H9 (cell line): ENCODE measurements around the gene FHOD3. TPM values are rescaled to one million over a fixed set of nuclear protein-coding genes. Genes with fewer than 3 reads are reported as not detected.

Experiments
- DNase-seq: peaks from one replicate; pipeline ENCODE4 v3.0.0-alpha.2; 2017
- H2AFZ ChIP-seq: one replicate; pipeline ENCODE4 v1.6.1; 2013; ENCODE audit warnings: mild to moderate bottlenecking, low read length, control low read depth, moderate library complexity
- H2AK5ac ChIP-seq: 2 replicates; pipeline ENCODE4 v1.6.1; 2013; ENCODE audit warnings: low read length, control low read depth, mixed read lengths; ENCODE audit not compliant: insufficient read length
- H2BK120ac ChIP-seq: one replicate; pipeline ENCODE4 v1.6.1; 2013; ENCODE audit warnings: low read depth, mild to moderate bottlenecking, low read length, control low read depth, inconsistent platforms; ENCODE audit not compliant: poor library complexity, severe bottlenecking
- H2BK12ac ChIP-seq: 2 replicates; pipeline ENCODE4 v1.6.1; 2013; ENCODE audit warnings: low read length, control low read depth, mixed read lengths, low read depth; ENCODE audit not compliant: insufficient read length
- H2BK15ac ChIP-seq: 2 replicates; pipeline ENCODE4 v1.6.1; 2013; ENCODE audit warnings: low read depth, low read length, control low read depth
- H2BK20ac ChIP-seq: one replicate; pipeline ENCODE4 v1.6.1; 2013; ENCODE audit warnings: low read depth, mild to moderate bottlenecking, low read length, control low read depth, inconsistent platforms; ENCODE audit not compliant: poor library complexity, severe bottlenecking
- H2BK5ac ChIP-seq: 2 replicates; pipeline ENCODE4 v1.6.1; 2013; ENCODE audit warnings: low read length, control low read depth, mixed read lengths; ENCODE audit not compliant: insufficient read length
- H3K14ac ChIP-seq: 2 replicates; pipeline ENCODE4 v1.6.1; 2013; ENCODE audit warnings: low read length, control low read depth; ENCODE audit not compliant: insufficient read depth
- H3K18ac ChIP-seq: 2 replicates; pipeline ENCODE4 v1.6.1; 2013; ENCODE audit warnings: low read depth, mild to moderate bottlenecking, mixed read lengths, low read length, control low read depth; ENCODE audit not compliant: insufficient read length
- H3K23ac ChIP-seq: 2 replicates; pipeline ENCODE4 v1.6.1; 2013; ENCODE audit warnings: low read length, control low read depth, mixed read lengths, low read depth; ENCODE audit not compliant: insufficient read length
- H3K23me2 ChIP-seq: 2 replicates; pipeline ENCODE4 v1.6.1; 2013; ENCODE audit warnings: low read depth, mild to moderate bottlenecking, mixed read lengths, low read length, control low read depth; ENCODE audit not compliant: insufficient read length, poor library complexity, severe bottlenecking
- H3K27ac ChIP-seq: 2 replicates; pipeline ENCODE4 v1.5.1; 2013; ENCODE audit warnings: low read length, control low read depth, mixed read lengths, low read depth; ENCODE audit not compliant: insufficient read length
- H3K27me3 ChIP-seq: 2 replicates; pipeline ENCODE4 v1.6.1; 2013; ENCODE audit warnings: low read length, control low read depth, inconsistent platforms; ENCODE audit not compliant: insufficient read depth
- H3K4ac ChIP-seq: 2 replicates; pipeline ENCODE4 v1.6.1; 2013; ENCODE audit warnings: low read depth, mild to moderate bottlenecking, control low read depth, inconsistent platforms, low read length, moderate library complexity
- H3K4me1 ChIP-seq: 2 replicates; pipeline ENCODE4 v1.6.1; 2013; ENCODE audit warnings: low read length, control low read depth, inconsistent platforms; ENCODE audit not compliant: insufficient read depth
- H3K4me2 ChIP-seq: 2 replicates; pipeline ENCODE4 v1.6.1; 2013; ENCODE audit warnings: low read length, control low read depth, mixed read lengths; ENCODE audit not compliant: insufficient read length, insufficient read depth
- H3K56ac ChIP-seq: 2 replicates; pipeline ENCODE4 v1.6.1; 2013; ENCODE audit warnings: low read depth, mild to moderate bottlenecking, mixed read lengths, low read length, control low read depth; ENCODE audit not compliant: insufficient read length
- H3K79me1 ChIP-seq: 2 replicates; pipeline ENCODE4 v1.6.1; 2013; ENCODE audit warnings: low read depth, mild to moderate bottlenecking, moderate library complexity, low read length, control low read depth, inconsistent platforms; ENCODE audit not compliant: insufficient read depth, poor library complexity, severe bottlenecking
- H3K79me2 ChIP-seq: 2 replicates; pipeline ENCODE4 v1.6.1; 2013; ENCODE audit warnings: low read length, control low read depth, inconsistent platforms; ENCODE audit not compliant: insufficient read depth
- H3K9ac ChIP-seq: 2 replicates; pipeline ENCODE4 v1.6.1; 2013; ENCODE audit warnings: low read length, control low read depth, mixed read lengths; ENCODE audit not compliant: insufficient read length; ENCODE audit errors: extremely low read depth
- H3K9me3 ChIP-seq: one replicate; pipeline ENCODE4 v1.6.1; 2013; ENCODE audit warnings: low read depth, low read length, inconsistent platforms; ENCODE audit not compliant: control insufficient read depth
- H3T11ph ChIP-seq: one replicate; pipeline ENCODE4 v1.6.1; 2013; ENCODE audit warnings: mild to moderate bottlenecking, low read length, control low read depth, inconsistent platforms
- H4K20me1 ChIP-seq: one replicate; pipeline ENCODE4 v1.6.1; 2013; ENCODE audit not compliant: control insufficient read depth, insufficient read length, insufficient read depth
- H4K5ac ChIP-seq: 2 replicates; pipeline ENCODE4 v1.6.1; 2013; ENCODE audit warnings: low read depth, mild to moderate bottlenecking, mixed read lengths, low read length, control low read depth; ENCODE audit not compliant: insufficient read length
- H4K8ac ChIP-seq: replicated peaks from 2 replicates; pipeline ENCODE4 v1.6.1; 2013; ENCODE audit warnings: low read length, control low read depth, mixed read lengths, low read depth; ENCODE audit not compliant: insufficient read length
- H4K91ac ChIP-seq: 2 replicates; pipeline ENCODE4 v1.6.1; 2013; ENCODE audit warnings: low read depth, mild to moderate bottlenecking, moderate library complexity, mixed read lengths, low read length, control low read depth; ENCODE audit not compliant: insufficient read length
- H3K27ac Mint-ChIP-seq, 3 experiments: 2 replicates in 2 of 3; 3 replicates in 1 of 3; pipeline ENCODE4 v1.8.0; 2020 to 2021; ENCODE audit warnings: mixed read lengths in 3 of 3, mild to moderate bottlenecking in 1 of 3, moderate library complexity in 1 of 3
- H3K27me3 Mint-ChIP-seq: 2 replicates; pipeline ENCODE4 v1.8.0; 2021; ENCODE audit warnings: low read depth, mild to moderate bottlenecking, moderate library complexity, mixed read lengths
- H3K36me3 Mint-ChIP-seq, 3 experiments: 2 replicates in 2 of 3; 3 replicates in 1 of 3; pipeline ENCODE4 v1.8.0; 2020 to 2021; ENCODE audit warnings: low read depth in 3 of 3, mixed read lengths in 3 of 3; ENCODE audit not compliant: insufficient read depth in 1 of 3
- H3K4me1 Mint-ChIP-seq, 2 experiments: 2 replicates each; pipeline ENCODE4 v1.8.0; 2020; ENCODE audit warnings: mixed read lengths in 2 of 2
- H3K4me3 Mint-ChIP-seq, 2 experiments: 2 replicates in 1 of 2; 3 replicates in 1 of 2; pipeline ENCODE4 v1.8.0; 2020 to 2021; ENCODE audit warnings: mild to moderate bottlenecking in 2 of 2, mixed read lengths in 2 of 2, moderate library complexity in 1 of 2
- H3K9me3 Mint-ChIP-seq, 2 experiments: 2 replicates in 1 of 2; 3 replicates in 1 of 2; pipeline ENCODE4 v1.8.0; 2020; ENCODE audit warnings: mild to moderate bottlenecking in 2 of 2, mixed read lengths in 2 of 2, moderate library complexity in 1 of 2
- total RNA-seq: library from RNA; stranded (reverse); gene quantifications from 2 replicates; pipeline ENCODE4 v1.2.1, GENCODE V29; 2021
- TF ChIP-seq, protein P1 (sequence below): fragments of 200-600 bp; sonication (generic); conservative IDR thresholded peaks from 3 replicates; pipeline ENCODE4 v1.8.0; 2021; ENCODE audit warnings: antibody characterized with exemption, mild to moderate bottlenecking

The FHOD3 gene
- total RNA-seq, 1 experiment from 2014 or later = 8.0 TPM

DNA sequence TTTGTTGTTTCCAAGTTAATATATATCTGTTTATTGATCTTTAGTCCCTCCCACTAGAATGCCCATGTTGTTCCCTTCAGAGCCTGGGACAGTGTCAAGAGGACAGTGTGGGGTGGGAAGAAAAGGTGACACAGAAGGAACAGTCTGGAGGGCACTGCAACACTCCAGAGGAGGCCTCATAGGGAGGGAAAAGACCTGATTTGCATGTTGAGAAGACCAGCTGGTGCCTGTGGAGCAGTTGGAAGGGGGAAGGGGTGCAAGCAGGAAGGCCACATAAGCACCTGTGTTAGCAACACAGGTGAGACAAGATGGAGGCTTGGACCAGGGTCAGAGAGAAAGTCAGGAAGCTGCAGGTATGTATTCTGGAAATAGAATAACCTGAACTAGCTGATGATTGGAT is 48.1 kb upstream of the FHOD3 start:
- H3K79me1 ChIP-seq = peaks cover 3% of the 10 kb centered on the region
- no peak overlapping the region for H2BK12ac ChIP-seq
- peaks cover 3% of the 10 kb centered on the region for H4K20me1 ChIP-seq
- H2BK5ac ChIP-seq = no peak overlapping the region
- no peaks in the 10 kb centered on the region for H3K27me3 Mint-ChIP-seq
- H3K4me3 Mint-ChIP-seq = no peak overlapping the region; a peak in 1 of 5 replicates
- no peak overlapping the region for H3K23ac ChIP-seq
- no peak overlapping the region for H3K27ac ChIP-seq
- H2BK120ac ChIP-seq = no peak overlapping the region
- no peak overlapping the region for H2AFZ ChIP-seq
- H3K4me1 ChIP-seq = no peaks in the 10 kb centered on the region
- peaks cover 10 to 21% of the 10 kb centered on the region in 2 experiments for H3K4me1 Mint-ChIP-seq
- H3K4ac ChIP-seq = no peak overlapping the region
- no peaks in the 10 kb centered on the region for H3K79me2 ChIP-seq
- TF ChIP-seq, protein P1, sequence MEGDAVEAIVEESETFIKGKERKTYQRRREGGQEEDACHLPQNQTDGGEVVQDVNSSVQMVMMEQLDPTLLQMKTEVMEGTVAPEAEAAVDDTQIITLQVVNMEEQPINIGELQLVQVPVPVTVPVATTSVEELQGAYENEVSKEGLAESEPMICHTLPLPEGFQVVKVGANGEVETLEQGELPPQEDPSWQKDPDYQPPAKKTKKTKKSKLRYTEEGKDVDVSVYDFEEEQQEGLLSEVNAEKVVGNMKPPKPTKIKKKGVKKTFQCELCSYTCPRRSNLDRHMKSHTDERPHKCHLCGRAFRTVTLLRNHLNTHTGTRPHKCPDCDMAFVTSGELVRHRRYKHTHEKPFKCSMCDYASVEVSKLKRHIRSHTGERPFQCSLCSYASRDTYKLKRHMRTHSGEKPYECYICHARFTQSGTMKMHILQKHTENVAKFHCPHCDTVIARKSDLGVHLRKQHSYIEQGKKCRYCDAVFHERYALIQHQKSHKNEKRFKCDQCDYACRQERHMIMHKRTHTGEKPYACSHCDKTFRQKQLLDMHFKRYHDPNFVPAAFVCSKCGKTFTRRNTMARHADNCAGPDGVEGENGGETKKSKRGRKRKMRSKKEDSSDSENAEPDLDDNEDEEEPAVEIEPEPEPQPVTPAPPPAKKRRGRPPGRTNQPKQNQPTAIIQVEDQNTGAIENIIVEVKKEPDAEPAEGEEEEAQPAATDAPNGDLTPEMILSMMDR = no peak
- no peak for DNase-seq
- no peak overlapping the region for H2BK20ac ChIP-seq
- H3K9me3 Mint-ChIP-seq = peaks cover 0 to 3% of the 10 kb centered on the region in 2 experiments; a peak in 1 of 5 replicates
- H4K8ac ChIP-seq = no peak overlapping the region
- H2AK5ac ChIP-seq = no peak overlapping the region
- H3K18ac ChIP-seq = no peak overlapping the region
- no peak overlapping the region for H3K27ac Mint-ChIP-seq
- H3K23me2 ChIP-seq = no peaks in the 10 kb centered on the region
- no peak overlapping the region for H2BK15ac ChIP-seq
- no peak overlapping the region for H3K14ac ChIP-seq
- H3K9me3 ChIP-seq = no peaks in the 10 kb centered on the region
- H3K27me3 ChIP-seq = no peaks in the 10 kb centered on the region
- H4K5ac ChIP-seq = no peak overlapping the region
- no peak overlapping the region for H3T11ph ChIP-seq
- no peak overlapping the region for H3K9ac ChIP-seq
- H3K36me3 Mint-ChIP-seq = peaks cover 7 to 10% (median 8%) of the 10 kb centered on the region in 3 experiments
- H3K4me2 ChIP-seq = no peak overlapping the region
- H4K91ac ChIP-seq = no peak overlapping the region
- H3K56ac ChIP-seq = no peak overlapping the region
